GM12875 (cell line): Measurements from ENCODE around the gene GPR107.

Experiments used
- H3K4me3 ChIP-seq: one replicate; pipeline ENCODE4 v1.5.1; 2011; ENCODE audit warnings: low read depth, low read length, control low read depth
- CTCF ChIP-seq: IDR thresholded peaks from 2 replicates; pipeline ENCODE4 v1.5.1; 2011; ENCODE audit warnings: low read depth, mild to moderate bottlenecking, control low read depth, inconsistent platforms, low read length, moderate library complexity, borderline replicate concordance; ENCODE audit not compliant: insufficient read depth

The GPR107 gene

DNA sequence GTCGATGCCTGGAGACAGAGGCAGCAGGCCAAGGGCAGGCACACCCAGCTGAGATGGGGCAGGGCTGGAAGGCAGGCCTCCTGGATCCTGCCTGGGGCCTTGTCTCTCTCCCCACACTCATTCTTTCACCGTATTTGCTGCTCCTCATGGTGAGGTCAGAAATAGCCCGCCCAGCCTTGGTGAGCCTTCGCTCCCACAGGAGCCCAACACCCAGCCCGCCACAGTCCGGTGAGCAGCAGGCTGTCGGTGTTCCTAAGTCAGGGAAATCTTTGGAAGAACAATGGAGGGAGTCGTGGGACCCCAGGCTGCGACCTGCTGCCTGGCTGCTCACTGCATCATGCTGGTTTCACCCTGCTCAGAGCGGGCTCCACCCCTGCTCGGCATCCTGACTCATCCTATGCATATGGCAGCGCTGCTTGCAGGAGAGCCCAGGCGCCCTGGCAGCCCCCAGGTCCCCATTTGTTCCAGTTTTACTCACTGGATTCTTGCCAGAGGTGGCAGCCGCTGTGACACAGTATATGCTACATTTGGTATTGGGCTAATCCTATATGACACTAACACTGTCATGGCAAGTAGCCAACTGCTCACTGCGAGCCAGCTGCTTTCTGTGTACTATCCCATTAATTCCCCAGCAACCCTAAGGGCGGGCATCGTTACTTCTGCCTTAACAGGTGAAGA, 65.3 kb downstream of the GPR107 start:
- H3K4me3 ChIP-seq, result no peak overlapping the region
- TF ChIP-seq CTCF, result no peak

DNA sequence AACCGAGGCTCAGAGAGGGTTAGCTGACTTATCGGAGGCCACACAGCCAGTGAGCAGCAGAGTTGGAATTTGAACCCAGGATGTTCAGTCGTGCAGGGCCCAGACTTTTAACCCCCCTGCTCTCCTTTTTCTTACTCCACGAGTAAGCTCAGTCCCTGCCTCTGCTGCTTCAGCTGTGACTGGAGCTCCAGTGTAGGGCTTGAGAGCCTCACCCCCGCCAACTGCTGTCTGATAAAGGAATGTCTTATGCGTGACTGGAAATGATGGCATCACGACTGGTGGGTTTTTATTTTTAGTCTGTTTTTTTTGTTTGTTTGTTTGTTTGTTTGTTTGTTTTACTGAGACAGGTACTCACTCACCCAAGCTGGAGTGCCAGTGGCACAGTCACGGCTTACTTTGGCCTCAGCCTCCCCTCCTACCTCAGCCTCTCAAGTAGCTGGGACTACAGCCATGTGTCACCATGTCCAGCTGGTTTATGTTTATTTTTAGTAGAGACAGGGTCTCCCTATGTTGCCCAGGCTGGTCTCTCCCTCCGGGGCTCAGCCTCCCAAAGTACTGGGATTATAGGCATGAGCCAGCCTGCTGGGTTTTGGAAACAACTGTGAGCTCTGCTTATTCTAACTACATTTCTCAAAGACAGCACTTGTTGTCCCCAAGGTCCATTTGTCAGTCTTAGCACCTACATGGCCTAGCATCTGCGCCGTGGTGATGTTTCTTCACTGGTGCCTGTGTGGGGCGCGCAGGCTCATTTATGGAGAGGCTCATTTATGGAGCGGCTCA, 66.0 kb downstream of the GPR107 start:
- TF ChIP-seq CTCF, result no peak
- no peak overlapping the region for H3K4me3 ChIP-seq

- H3K4me3 ChIP-seq, result no peak overlapping the region
- no peak for TF ChIP-seq CTCF
Observed at GRCh38 chr9:130120299-130120587, 66.5 kb downstream of the GPR107 start.

DNA sequence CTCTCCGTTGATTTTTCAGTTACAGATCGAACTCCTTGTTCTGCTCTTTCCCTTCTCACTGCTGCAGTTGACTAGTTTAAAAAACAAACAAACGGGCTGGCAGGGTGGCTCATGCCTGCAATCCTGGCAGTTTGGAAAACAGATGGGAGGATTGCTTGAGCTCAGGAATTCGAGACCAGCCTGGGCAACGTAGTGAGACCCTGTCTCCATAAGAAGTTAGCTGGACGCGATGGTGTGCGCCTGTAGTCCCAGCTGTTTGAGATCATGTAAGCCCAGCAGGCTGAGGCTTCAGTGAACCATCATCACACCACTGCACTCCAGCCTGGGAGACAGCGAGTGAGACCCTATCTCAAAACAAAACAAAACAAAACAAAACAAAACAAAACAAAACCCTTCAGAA, 67.1 kb downstream of the GPR107 start:
- TF ChIP-seq CTCF, result no peak
- H3K4me3 ChIP-seq, result no peak overlapping the region

GRCh38 chr9:130122456-130122855, 68.8 kb downstream of the GPR107 start:
- TF ChIP-seq CTCF, result no peak
- H3K4me3 ChIP-seq, result no peak overlapping the region

GRCh38 chr9:130124085-130124860, 70.6 kb downstream of the GPR107 start:
- no peak overlapping the region for H3K4me3 ChIP-seq
- no peak for TF ChIP-seq CTCF
